Ishikawa (cell line): ENCODE measurements around the gene LRFN5.

Experiments
- CEBPB ChIP-seq: IDR thresholded peaks from 2 replicates; pipeline ENCODE4 v1.6.1; 2012
- EP300 ChIP-seq: IDR thresholded peaks from 2 replicates; pipeline ENCODE4 v1.6.1; 2012; ENCODE audit warnings: borderline replicate concordance
- FOXM1 ChIP-seq: IDR thresholded peaks from 2 replicates; pipeline ENCODE4 v1.6.1; 2012; ENCODE audit warnings: low read depth, borderline replicate concordance
- RAD21 ChIP-seq: IDR thresholded peaks from 2 replicates; pipeline ENCODE4 v1.6.1; 2012; ENCODE audit warnings: low read depth
- TCF12 ChIP-seq: IDR thresholded peaks from 2 replicates; pipeline ENCODE4 v1.6.1; 2012; ENCODE audit warnings: low read depth
- TEAD4 ChIP-seq: IDR thresholded peaks from 2 replicates; pipeline ENCODE4 v1.6.1; 2012
- TF ChIP-seq, protein P1 (sequence below): IDR thresholded peaks from 2 replicates; pipeline ENCODE4 v1.6.1; 2012; ENCODE audit warnings: low read depth, mild to moderate bottlenecking
- TF ChIP-seq, protein P2 (sequence below): IDR thresholded peaks from 2 replicates; pipeline ENCODE4 v1.6.1; 2012

DNA sequence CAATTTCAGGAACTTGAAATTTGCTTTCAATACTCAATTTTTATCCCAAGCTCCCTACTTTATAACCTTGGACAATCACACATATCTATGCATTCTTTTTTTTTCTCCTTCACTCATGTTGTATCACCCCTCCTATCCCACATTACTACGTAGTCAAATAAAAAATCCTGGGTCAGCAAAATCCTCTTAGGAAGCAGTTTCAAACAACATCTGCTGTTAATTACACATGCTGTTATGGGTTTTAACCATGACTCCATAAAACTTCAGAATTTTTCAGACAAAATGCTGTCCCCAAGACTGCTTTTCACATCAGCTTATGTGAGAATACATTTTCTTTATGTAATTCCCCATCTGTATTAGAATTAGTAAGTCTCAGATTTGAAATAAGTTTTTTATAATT lies 61.7 kb downstream of the LRFN5 start:
- TF ChIP-seq TCF12 (no peak), CEBPB (no peak), RAD21 (no peak), EP300 (no peak), FOXM1 (no peak), TEAD4 (no peak)
- TF ChIP-seq, protein P1, sequence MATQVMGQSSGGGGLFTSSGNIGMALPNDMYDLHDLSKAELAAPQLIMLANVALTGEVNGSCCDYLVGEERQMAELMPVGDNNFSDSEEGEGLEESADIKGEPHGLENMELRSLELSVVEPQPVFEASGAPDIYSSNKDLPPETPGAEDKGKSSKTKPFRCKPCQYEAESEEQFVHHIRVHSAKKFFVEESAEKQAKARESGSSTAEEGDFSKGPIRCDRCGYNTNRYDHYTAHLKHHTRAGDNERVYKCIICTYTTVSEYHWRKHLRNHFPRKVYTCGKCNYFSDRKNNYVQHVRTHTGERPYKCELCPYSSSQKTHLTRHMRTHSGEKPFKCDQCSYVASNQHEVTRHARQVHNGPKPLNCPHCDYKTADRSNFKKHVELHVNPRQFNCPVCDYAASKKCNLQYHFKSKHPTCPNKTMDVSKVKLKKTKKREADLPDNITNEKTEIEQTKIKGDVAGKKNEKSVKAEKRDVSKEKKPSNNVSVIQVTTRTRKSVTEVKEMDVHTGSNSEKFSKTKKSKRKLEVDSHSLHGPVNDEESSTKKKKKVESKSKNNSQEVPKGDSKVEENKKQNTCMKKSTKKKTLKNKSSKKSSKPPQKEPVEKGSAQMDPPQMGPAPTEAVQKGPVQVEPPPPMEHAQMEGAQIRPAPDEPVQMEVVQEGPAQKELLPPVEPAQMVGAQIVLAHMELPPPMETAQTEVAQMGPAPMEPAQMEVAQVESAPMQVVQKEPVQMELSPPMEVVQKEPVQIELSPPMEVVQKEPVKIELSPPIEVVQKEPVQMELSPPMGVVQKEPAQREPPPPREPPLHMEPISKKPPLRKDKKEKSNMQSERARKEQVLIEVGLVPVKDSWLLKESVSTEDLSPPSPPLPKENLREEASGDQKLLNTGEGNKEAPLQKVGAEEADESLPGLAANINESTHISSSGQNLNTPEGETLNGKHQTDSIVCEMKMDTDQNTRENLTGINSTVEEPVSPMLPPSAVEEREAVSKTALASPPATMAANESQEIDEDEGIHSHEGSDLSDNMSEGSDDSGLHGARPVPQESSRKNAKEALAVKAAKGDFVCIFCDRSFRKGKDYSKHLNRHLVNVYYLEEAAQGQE = no peak
- TF ChIP-seq, protein P2, sequence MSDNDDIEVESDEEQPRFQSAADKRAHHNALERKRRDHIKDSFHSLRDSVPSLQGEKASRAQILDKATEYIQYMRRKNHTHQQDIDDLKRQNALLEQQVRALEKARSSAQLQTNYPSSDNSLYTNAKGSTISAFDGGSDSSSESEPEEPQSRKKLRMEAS = no peak
